K562 (cell line): ENCODE data around the gene SETD1B. TPM values are rescaled to one million over a fixed set of nuclear protein-coding genes. Genes with fewer than 3 reads are reported as not detected.

Experiments
- BHLHE40 ChIP-seq: IDR thresholded peaks from 2 replicates; pipeline ENCODE4 v1.6.1; 2011; ENCODE audit warnings: low read length, improper control_type of control experiment
- C11orf30 ChIP-seq: fragments of 450-650 bp; IDR thresholded peaks from 2 replicates; pipeline ENCODE4 v1.6.1; 2016; ENCODE audit warnings: low read depth, mild to moderate bottlenecking
- CBFA2T2 ChIP-seq: fragments of 450-650 bp; conservative IDR thresholded peaks from 2 replicates; pipeline ENCODE4 v1.6.1; 2017; ENCODE audit warnings: mild to moderate bottlenecking
- E2F4 ChIP-seq: sonication (generic); formaldehyde crosslinking; IDR thresholded peaks from 2 replicates; pipeline ENCODE4 v1.8.0; 2022; ENCODE audit warnings: mild to moderate bottlenecking, low read depth, missing genetic modification reagents
- GATA2 ChIP-seq: sonication (generic); formaldehyde crosslinking; IDR thresholded peaks from 2 replicates; pipeline ENCODE4 v1.4.0; 2020; ENCODE audit warnings: mild to moderate bottlenecking, missing genetic modification reagents
- MTA2 ChIP-seq: fragments of 450-650 bp; IDR thresholded peaks from 2 replicates; pipeline ENCODE4 v1.6.1; 2016; ENCODE audit warnings: low read depth
- MYNN ChIP-seq, 2 experiments: sonication (generic); formaldehyde crosslinking in 1 of 2; IDR thresholded peaks; 2 replicates each; pipeline versions ENCODE4 v1.5.0 to v1.6.1; 2016 to 2020; ENCODE audit warnings: antibody characterized with exemption in 1 of 2, missing genetic modification reagents in 1 of 2
- NCOR1 ChIP-seq: fragments of 450-650 bp; IDR thresholded peaks from 2 replicates; pipeline ENCODE4 v1.6.1; 2016; ENCODE audit warnings: mild to moderate bottlenecking, moderate library complexity
- PHB2 ChIP-seq: fragments of 450-650 bp; IDR thresholded peaks from 2 replicates; pipeline ENCODE4 v1.6.1; 2017; ENCODE audit warnings: low read depth
- SAFB2 ChIP-seq: fragments of 200-400 bp; formaldehyde crosslinking; IDR thresholded peaks from 2 replicates; pipeline ENCODE4 v1.6.1; 2018; ENCODE audit warnings: borderline replicate concordance, low read length, low read depth, moderate library complexity; ENCODE audit not compliant: severe bottlenecking
- SIRT6 ChIP-seq: IDR thresholded peaks from one replicate; pipeline ENCODE4 v1.6.1; 2012; ENCODE audit warnings: low read depth, mild to moderate bottlenecking, control low read depth, inconsistent platforms, low read length, moderate library complexity
- SMAD2 ChIP-seq: fragments of 150-350 bp; IDR thresholded peaks from 2 replicates; pipeline ENCODE4 v1.6.1; 2014; ENCODE audit warnings: low read depth, mild to moderate bottlenecking, low read length
- SPI1 ChIP-seq: IDR thresholded peaks from 2 replicates; pipeline ENCODE4 v1.6.1; 2011; ENCODE audit warnings: low read depth, low read length, control low read depth, borderline replicate concordance
- TBP ChIP-seq: optimal IDR thresholded peaks from 2 replicates; pipeline ENCODE3; 2011; ENCODE audit warnings: low read depth, low read length, improper control_type of control experiment
- TCF3 ChIP-seq: sonication (generic); formaldehyde crosslinking; IDR thresholded peaks from 2 replicates; pipeline ENCODE4 v1.4.0; 2020; ENCODE audit warnings: mild to moderate bottlenecking, missing genetic modification reagents
- TCF7 ChIP-seq: sonication (generic); IDR thresholded peaks from 2 replicates; pipeline ENCODE4 v1.6.1; 2016; ENCODE audit warnings: antibody characterized with exemption, borderline replicate concordance
- TFAP4 ChIP-seq: sonication (generic); formaldehyde crosslinking; IDR thresholded peaks from 2 replicates; pipeline ENCODE4 v1.8.0; 2022; ENCODE audit warnings: missing genetic modification reagents, mild to moderate bottlenecking, moderate library complexity, borderline replicate concordance
- TRIM24 ChIP-seq, 2 experiments: fragments of 450-650 bp; IDR thresholded peaks; 2 replicates each; pipeline ENCODE4 v1.6.1; 2016
- ZNF174 ChIP-seq: fragments of 250-450 bp; sonication (Bioruptor Pico); IDR thresholded peaks from 2 replicates; pipeline ENCODE4 v1.4.0; 2020; ENCODE audit warnings: mild to moderate bottlenecking
- ZNF639 ChIP-seq, 2 experiments: fragments of 200-800 bp in 1 of 2; sonication (Bioruptor generic) in 1 of 2; sonication (generic) in 1 of 2; formaldehyde crosslinking in 1 of 2; IDR thresholded peaks in 1 of 2; conservative IDR thresholded peaks in 1 of 2; 2 replicates each; pipeline versions ENCODE4 v1.5.0 to v1.6.1; 2016 to 2020; ENCODE audit warnings: missing compliant biosample characterization in 1 of 2, missing genetic modification characterization in 1 of 2, missing genetic modification reagents in 1 of 2
- ZNF764 ChIP-seq: fragments of 250-450 bp; sonication (Bioruptor Pico); IDR thresholded peaks from 2 replicates; pipeline ENCODE4 v1.4.0; 2020; ENCODE audit warnings: low read depth, mild to moderate bottlenecking, moderate library complexity
- polyA plus RNA-seq, 8 experiments: library from polyadenylated mRNA; depleted of rRNA in 4 of 8; stranded (reverse) in 5 of 8; unstranded in 3 of 8; fragments of >200 nt; fragmentation: Nextera tagmentation in 2 of 8; fragmentation: Illumina TruSeq in 1 of 8; extraction: Ambion mirVana in 2 of 8; extraction: Trizol in 1 of 8; gene quantifications; 2 replicates each; pipeline versions ENCODE4 v1.2.1 to v1.2.3, GENCODE V29; 2011 to 2014; ENCODE audit warnings: inconsistent platforms in 1 of 8, missing spikeins in 1 of 8
- total RNA-seq, 7 experiments: library from RNA; depleted of rRNA in 6 of 7; stranded (reverse); fragments of >200 nt in 6 of 7; fragmentation: Illumina TruSeq in 2 of 7; extraction: Trizol in 2 of 7; gene quantifications; 2 replicates each; pipeline versions ENCODE4 v1.2.1 to v1.2.3, GENCODE V29; 2011 to 2021; ENCODE audit warnings: low replicate concordance in 1 of 7
- TF ChIP-seq, protein P1 (sequence below): IDR thresholded peaks from 2 replicates; pipeline ENCODE4 v1.6.1; 2014; ENCODE audit warnings: antibody characterized with exemption
- TF ChIP-seq, protein P2 (sequence below): IDR thresholded peaks from 3 replicates; pipeline ENCODE4 v1.6.1; 2011; ENCODE audit warnings: borderline replicate concordance, mild to moderate bottlenecking; ENCODE audit not compliant: insufficient read length, insufficient read depth

The SETD1B gene
- total and polyA plus RNA-seq, 9 of the 15 experiments (the other 6 are each of a cell fraction or from before 2014, with no cell fraction given) = 0.48 to 26.6 (median 2.3) TPM

DNA sequence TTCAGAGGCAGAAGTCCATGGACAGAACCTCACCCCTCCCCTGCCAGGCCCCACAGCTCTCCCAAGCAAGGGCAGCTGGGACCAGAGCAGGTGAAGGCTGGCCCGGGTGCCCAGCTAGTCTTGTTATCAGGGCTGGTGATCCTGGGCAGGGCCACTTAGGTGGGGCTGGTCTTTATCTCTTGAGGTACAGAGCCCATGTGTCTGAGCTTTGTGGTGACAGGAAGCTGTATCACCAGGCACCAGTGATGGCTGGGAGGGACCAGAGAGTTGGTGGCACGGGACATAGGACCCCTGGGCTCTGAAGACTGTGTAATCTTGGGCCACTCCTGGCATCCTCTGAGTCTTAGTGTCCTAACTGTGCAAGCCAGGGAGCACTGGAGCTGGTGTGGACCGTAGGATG is 67.7 kb downstream of the SETD1B start (continued):
- TF ChIP-seq TFAP4 (peak; percentile 50; the same call in 1 of the 2 replicates), SIRT6 (no peak), ZNF764 (CRISPR knock-in tag) (no peak), ZNF174 (no peak), E2F4 (no peak), PHB2 (no peak), TCF7 (no peak), TBP (no peak), TRIM24 (IDR thresholded peaks at IDR 0.05) (0 out of 4 replicates have a peak, but pooled peaks of 1 of the 2 experiments have one; percentile 17), NCOR1 (peak; percentile 60; the same call in 1 of the 2 replicates), CBFA2T2 (peak; percentile 76), BHLHE40 (peak; percentile 85), GATA2 (CRISPR knock-in tag) (no peak), ZNF639 (CRISPR knock-in tag; conservative IDR thresholded peaks at IDR 0.05 in 1 of 2, IDR thresholded peaks at IDR 0.05 in 1 of 2) (no peak), MTA2 (peak; percentile 65), SPI1 (no peak), TCF3 (CRISPR knock-in tag) (peak; percentile 84), MYNN (IDR thresholded peaks at IDR 0.05) (no peak), MYNN (CRISPR knock-in tag; IDR thresholded peaks at IDR 0.05) (no peak), C11orf30 (no peak), SAFB2 (no peak), SMAD2 (no peak)
- TF ChIP-seq, protein P1, sequence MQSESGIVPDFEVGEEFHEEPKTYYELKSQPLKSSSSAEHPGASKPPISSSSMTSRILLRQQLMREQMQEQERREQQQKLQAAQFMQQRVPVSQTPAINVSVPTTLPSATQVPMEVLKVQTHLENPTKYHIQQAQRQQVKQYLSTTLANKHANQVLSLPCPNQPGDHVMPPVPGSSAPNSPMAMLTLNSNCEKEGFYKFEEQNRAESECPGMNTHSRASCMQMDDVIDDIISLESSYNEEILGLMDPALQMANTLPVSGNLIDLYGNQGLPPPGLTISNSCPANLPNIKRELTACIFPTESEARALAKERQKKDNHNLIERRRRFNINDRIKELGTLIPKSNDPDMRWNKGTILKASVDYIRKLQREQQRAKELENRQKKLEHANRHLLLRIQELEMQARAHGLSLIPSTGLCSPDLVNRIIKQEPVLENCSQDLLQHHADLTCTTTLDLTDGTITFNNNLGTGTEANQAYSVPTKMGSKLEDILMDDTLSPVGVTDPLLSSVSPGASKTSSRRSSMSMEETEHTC = 0 out of 2 replicates have a peak, but pooled peaks have one; percentile 21
- TF ChIP-seq, protein P2, sequence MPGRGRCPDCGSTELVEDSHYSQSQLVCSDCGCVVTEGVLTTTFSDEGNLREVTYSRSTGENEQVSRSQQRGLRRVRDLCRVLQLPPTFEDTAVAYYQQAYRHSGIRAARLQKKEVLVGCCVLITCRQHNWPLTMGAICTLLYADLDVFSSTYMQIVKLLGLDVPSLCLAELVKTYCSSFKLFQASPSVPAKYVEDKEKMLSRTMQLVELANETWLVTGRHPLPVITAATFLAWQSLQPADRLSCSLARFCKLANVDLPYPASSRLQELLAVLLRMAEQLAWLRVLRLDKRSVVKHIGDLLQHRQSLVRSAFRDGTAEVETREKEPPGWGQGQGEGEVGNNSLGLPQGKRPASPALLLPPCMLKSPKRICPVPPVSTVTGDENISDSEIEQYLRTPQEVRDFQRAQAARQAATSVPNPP = no peak
